ENCODE results near the gene TNFAIP2. TPM values are rescaled to one million over a fixed set of nuclear protein-coding genes. Genes with fewer than 3 reads are reported as not detected.

Gene TNFAIP2, protein sequence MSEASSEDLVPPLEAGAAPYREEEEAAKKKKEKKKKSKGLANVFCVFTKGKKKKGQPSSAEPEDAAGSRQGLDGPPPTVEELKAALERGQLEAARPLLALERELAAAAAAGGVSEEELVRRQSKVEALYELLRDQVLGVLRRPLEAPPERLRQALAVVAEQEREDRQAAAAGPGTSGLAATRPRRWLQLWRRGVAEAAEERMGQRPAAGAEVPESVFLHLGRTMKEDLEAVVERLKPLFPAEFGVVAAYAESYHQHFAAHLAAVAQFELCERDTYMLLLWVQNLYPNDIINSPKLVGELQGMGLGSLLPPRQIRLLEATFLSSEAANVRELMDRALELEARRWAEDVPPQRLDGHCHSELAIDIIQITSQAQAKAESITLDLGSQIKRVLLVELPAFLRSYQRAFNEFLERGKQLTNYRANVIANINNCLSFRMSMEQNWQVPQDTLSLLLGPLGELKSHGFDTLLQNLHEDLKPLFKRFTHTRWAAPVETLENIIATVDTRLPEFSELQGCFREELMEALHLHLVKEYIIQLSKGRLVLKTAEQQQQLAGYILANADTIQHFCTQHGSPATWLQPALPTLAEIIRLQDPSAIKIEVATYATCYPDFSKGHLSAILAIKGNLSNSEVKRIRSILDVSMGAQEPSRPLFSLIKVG
- 4.3 TPM for total RNA-seq (ENCODE audit: unreplicated experiment)
- long read RNA-seq: 0 reads

DNA sequence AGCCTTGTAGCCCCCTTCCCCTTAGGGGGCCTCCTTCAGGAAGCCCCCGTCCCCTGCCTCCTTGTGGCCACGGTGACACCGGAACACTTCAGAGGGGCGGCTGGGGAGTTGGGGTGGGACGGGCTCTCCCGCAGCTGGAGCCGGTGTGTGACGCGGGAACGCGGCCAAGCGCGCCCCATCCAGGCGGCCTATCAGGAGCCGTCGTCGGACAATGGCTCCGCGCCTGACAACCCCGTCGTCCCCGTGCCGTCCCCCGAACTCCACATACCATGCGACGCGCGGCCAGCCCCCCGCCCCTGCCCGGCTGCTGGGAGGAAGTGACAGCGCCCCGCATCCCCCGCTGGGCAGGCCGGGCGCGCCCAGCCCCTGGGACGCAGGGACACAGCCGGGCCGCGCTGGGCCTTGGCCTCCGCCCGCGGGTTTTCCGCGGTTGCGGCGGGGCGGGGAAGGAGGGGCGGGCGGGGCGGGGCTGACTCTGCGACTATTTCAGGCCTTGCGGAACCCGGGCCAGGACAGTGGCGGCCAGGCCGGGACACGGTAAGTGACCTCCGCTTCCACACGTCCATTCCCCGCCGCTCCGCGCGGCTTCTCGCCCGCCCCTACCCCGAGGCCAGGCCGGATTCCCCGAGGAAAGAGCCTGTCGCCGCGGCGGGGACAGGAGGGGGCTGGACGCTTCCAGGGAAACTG is at the start of gene TNFAIP2:
Gene TNFAIP2, plus strand, starts transcription at position 515 of the 687 bp plus-strand sequence. CDS start 2,997 bp downstream, outside the sequence.
- Mint-ChIP-seq H3K9me3 (ENCODE audit: unreplicated experiment) (peaks cover 2% of the 10 kb centered on the region), H3K4me1 (ENCODE audit: low read depth, unreplicated experiment) (peaks cover 7% of the 10 kb centered on the region), H3K36me3 (ENCODE audit: unreplicated experiment) (no peaks in the 10 kb centered on the region), H3K4me3 (ENCODE audit: unreplicated experiment) (no peak within 1 kb of the TSS), H3K27me3 (ENCODE audit: unreplicated experiment) (peaks cover 9% of the 10 kb centered on the region), H3K27ac (ENCODE audit: unreplicated experiment) (no peak within 1 kb of the TSS)
- TF ChIP-seq, protein P1, sequence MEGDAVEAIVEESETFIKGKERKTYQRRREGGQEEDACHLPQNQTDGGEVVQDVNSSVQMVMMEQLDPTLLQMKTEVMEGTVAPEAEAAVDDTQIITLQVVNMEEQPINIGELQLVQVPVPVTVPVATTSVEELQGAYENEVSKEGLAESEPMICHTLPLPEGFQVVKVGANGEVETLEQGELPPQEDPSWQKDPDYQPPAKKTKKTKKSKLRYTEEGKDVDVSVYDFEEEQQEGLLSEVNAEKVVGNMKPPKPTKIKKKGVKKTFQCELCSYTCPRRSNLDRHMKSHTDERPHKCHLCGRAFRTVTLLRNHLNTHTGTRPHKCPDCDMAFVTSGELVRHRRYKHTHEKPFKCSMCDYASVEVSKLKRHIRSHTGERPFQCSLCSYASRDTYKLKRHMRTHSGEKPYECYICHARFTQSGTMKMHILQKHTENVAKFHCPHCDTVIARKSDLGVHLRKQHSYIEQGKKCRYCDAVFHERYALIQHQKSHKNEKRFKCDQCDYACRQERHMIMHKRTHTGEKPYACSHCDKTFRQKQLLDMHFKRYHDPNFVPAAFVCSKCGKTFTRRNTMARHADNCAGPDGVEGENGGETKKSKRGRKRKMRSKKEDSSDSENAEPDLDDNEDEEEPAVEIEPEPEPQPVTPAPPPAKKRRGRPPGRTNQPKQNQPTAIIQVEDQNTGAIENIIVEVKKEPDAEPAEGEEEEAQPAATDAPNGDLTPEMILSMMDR (IDR thresholded peaks at IDR 0.05; ENCODE audit: partially characterized antibody, unreplicated experiment): no peak
- no peak for DNase-seq

DNA sequence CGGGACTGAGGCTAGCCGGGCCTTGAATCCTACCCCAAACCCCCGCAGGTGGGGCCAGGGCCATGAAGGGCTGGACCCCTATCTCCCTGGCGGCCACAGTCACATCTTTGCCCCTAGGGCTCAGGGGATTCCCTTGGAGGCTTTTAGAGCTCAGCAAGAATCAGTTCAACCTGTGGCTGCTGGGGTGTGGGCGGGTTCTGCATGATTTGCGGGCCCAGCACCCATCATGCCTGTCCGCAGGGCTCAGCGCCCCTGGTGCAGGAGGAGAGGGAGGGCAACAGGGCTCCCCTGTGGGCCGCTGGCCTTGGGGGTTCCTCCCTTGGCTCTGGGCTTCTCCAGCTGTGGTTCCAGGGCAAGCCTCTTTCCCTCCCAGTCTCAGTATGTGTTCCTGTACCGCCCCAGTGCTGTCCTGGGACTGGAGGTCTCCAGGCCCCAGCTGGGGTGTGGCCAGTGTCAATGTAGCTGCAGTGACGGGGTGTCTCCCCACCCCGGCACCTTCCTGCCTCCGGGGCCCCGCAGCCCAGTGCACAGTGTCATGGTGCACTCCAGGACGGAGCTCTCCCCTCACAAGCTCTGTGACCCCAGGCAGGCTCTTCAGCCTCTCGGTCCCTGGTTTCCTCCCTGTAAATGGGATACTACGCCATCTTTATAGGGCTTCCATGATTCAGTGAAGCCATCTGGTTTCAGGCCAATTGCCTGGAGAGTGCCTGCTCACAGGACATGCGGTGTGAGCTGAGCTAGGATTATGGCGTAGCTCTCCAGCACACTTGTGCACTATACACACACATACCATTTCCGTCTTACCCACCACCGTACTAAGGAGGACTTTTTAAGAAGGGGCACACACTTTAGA is 49.2 kb upstream of the TNFAIP2 start:
- H3K27me3 Mint-ChIP-seq (ENCODE audit: unreplicated experiment): peaks cover 7% of the 10 kb centered on the region
- peak overlapping the region; percentile 53 for H3K27ac Mint-ChIP-seq (ENCODE audit: unreplicated experiment)
- no peaks in the 10 kb centered on the region for H3K36me3 Mint-ChIP-seq (ENCODE audit: unreplicated experiment)
- H3K4me3 Mint-ChIP-seq (ENCODE audit: unreplicated experiment): no peak overlapping the region
- H3K4me1 Mint-ChIP-seq (ENCODE audit: low read depth, unreplicated experiment): peaks cover 4% of the 10 kb centered on the region
- no peaks in the 10 kb centered on the region for H3K9me3 Mint-ChIP-seq (ENCODE audit: unreplicated experiment)
- DNase-seq: no peak
- TF ChIP-seq, protein P1 (IDR thresholded peaks at IDR 0.05; ENCODE audit: partially characterized antibody, unreplicated experiment): no peak

DNA sequence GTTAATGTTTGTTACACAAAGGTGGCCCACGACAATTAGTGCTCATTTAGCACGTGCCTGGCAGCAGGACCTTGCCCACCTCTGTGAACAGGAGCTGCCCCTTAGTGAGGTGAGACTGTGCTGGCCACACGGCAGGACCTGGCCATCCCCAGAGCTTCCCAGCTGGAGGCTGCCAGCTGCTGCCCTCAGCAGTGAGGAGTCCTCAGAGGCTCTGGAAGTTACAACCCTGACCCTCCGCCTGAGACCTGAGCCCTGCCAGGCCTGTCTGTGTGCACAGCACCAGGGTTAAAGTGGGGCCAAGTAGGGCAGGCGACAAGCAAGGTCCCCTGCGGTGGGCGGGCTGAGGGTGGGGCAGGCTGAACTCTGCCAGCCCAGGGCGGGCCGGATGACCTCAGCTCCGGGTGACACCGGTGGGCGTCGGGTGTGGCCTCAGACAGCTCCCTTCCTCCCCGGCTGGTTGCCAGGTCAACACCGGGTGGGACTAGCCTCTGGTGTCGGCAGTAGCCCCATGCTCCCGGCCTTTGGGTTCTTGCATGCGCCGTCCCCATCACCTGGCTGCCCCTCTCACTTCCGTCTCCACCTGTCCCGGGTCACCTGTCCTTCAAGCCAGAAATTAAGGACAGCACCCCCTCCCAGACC is 48.4 kb upstream of the TNFAIP2 start:
- Mint-ChIP-seq H3K4me1 (ENCODE audit: low read depth, unreplicated experiment) (peaks cover 3% of the 10 kb centered on the region), H3K9me3 (ENCODE audit: unreplicated experiment) (no peaks in the 10 kb centered on the region), H3K4me3 (ENCODE audit: unreplicated experiment) (no peak overlapping the region), H3K27me3 (ENCODE audit: unreplicated experiment) (peaks cover 7% of the 10 kb centered on the region), H3K27ac (ENCODE audit: unreplicated experiment) (peak overlapping the region; percentile 53), H3K36me3 (ENCODE audit: unreplicated experiment) (no peaks in the 10 kb centered on the region)
- no peak for DNase-seq
- TF ChIP-seq, protein P1 (IDR thresholded peaks at IDR 0.05; ENCODE audit: partially characterized antibody, unreplicated experiment): no peak

DNA sequence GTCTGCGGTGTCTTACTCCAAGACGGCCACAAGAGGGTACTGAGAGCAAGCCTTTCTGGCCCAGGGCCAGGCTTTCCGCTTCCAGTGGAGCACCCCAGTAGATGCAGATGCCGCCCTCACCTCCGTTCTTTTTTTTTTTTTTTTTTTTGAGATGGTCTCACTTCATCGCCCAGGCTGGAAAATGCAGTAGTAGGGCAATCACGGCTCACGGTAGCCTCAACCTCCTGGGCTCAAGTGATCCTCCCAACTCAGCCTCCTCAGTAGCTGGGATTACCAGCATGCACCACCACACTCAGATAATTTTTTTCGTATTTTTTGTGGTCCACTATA is 44.9 kb upstream of the TNFAIP2 start:
- Mint-ChIP-seq H3K27me3 (ENCODE audit: unreplicated experiment) (peaks cover 4% of the 10 kb centered on the region), H3K4me3 (ENCODE audit: unreplicated experiment) (no peak overlapping the region)

More for the DNA sequence above, 44.9 kb upstream of the TNFAIP2 start:
- peak; percentile 77 for DNase-seq
- H3K4me1 Mint-ChIP-seq (ENCODE audit: low read depth, unreplicated experiment): peaks cover 3% of the 10 kb centered on the region
- TF ChIP-seq, protein P1 (IDR thresholded peaks at IDR 0.05; ENCODE audit: partially characterized antibody, unreplicated experiment): peak; percentile 77
- no peak overlapping the region for H3K27ac Mint-ChIP-seq (ENCODE audit: unreplicated experiment)
- no peaks in the 10 kb centered on the region for H3K36me3 Mint-ChIP-seq (ENCODE audit: unreplicated experiment)
- no peaks in the 10 kb centered on the region for H3K9me3 Mint-ChIP-seq (ENCODE audit: unreplicated experiment)
